Loucy (cell line): ENCODE results near the gene HSDL1.

Source experiments
- H2AFZ ChIP-seq: fragments of 200-600 bp; sonication (generic); 2 replicates; pipeline ENCODE4 v1.6.0; 2016; ENCODE audit warnings: antibody characterized with exemption, mild to moderate bottlenecking, low read length, moderate library complexity
- H3F3A ChIP-seq: fragments of 200-600 bp; 2 replicates; pipeline ENCODE4 v1.6.0; 2016; ENCODE audit warnings: antibody characterized with exemption, low read depth, mild to moderate bottlenecking
- H3K27me3 ChIP-seq: fragments of 200-600 bp; sonication (generic); 2 replicates; pipeline ENCODE4 v1.6.1; 2014; ENCODE audit warnings: low read length, mild to moderate bottlenecking; ENCODE audit not compliant: insufficient read depth, poor library complexity, severe bottlenecking
- H3K36me3 ChIP-seq: fragments of 200-600 bp; sonication (generic); 2 replicates; pipeline ENCODE4 v1.6.1; 2016; ENCODE audit warnings: low read length; ENCODE audit not compliant: insufficient read depth
- H3K4me1 ChIP-seq: fragments of 200-600 bp; sonication (generic); 2 replicates; pipeline ENCODE4 v1.5.1; 2014; ENCODE audit warnings: low read length, mild to moderate bottlenecking; ENCODE audit not compliant: insufficient read depth, poor library complexity, severe bottlenecking
- H3K4me2 ChIP-seq: fragments of 200-600 bp; sonication (generic); 2 replicates; pipeline ENCODE4 v1.6.0; 2014; ENCODE audit warnings: antibody characterized with exemption, low read length, low read depth, mild to moderate bottlenecking; ENCODE audit not compliant: poor library complexity, severe bottlenecking
- H3K4me3 ChIP-seq: fragments of 200-600 bp; sonication (generic); 2 replicates; pipeline ENCODE4 v1.5.1; 2014; ENCODE audit warnings: low read length, mild to moderate bottlenecking, mixed read lengths; ENCODE audit not compliant: poor library complexity, severe bottlenecking
- H3K79me2 ChIP-seq: fragments of 200-600 bp; sonication (generic); 2 replicates; pipeline ENCODE4 v1.6.1; 2014; ENCODE audit warnings: low read length; ENCODE audit not compliant: insufficient read depth
- H3K9ac ChIP-seq: fragments of 200-600 bp; sonication (generic); 2 replicates; pipeline ENCODE4 v1.6.0; 2014; ENCODE audit warnings: mild to moderate bottlenecking, low read depth, low read length, moderate library complexity; ENCODE audit not compliant: poor library complexity, severe bottlenecking
- H3K9me2 ChIP-seq: fragments of 200-600 bp; sonication (generic); replicated peaks from 2 replicates; pipeline ENCODE4 v1.6.1; 2016; ENCODE audit warnings: low read depth, low read length, mixed read lengths
- H3K9me3 ChIP-seq: fragments of 200-600 bp; sonication (generic); 2 replicates; pipeline ENCODE4 v1.6.1; 2014; ENCODE audit warnings: mild to moderate bottlenecking, antibody characterized with exemption, low read length, low read depth; ENCODE audit not compliant: insufficient read depth
- H4K20me1 ChIP-seq: fragments of 200-600 bp; sonication (generic); 2 replicates; pipeline ENCODE4 v1.6.0; 2014; ENCODE audit warnings: antibody characterized with exemption, low read length, mild to moderate bottlenecking; ENCODE audit not compliant: insufficient read depth, poor library complexity, severe bottlenecking
- EZH2phosphoT487 ChIP-seq: fragments of 200-600 bp; IDR thresholded peaks from 2 replicates; pipeline ENCODE4 v1.6.1; 2018; ENCODE audit warnings: antibody characterized with exemption, mild to moderate bottlenecking, moderate library complexity, borderline replicate concordance
- TF ChIP-seq, protein P1 (sequence below): fragments of 200-600 bp; sonication (generic); conservative IDR thresholded peaks from 2 replicates; pipeline ENCODE4 v1.5.1; 2014; ENCODE audit warnings: mild to moderate bottlenecking, antibody characterized with exemption, low read length

HSDL1 gene

DNA sequence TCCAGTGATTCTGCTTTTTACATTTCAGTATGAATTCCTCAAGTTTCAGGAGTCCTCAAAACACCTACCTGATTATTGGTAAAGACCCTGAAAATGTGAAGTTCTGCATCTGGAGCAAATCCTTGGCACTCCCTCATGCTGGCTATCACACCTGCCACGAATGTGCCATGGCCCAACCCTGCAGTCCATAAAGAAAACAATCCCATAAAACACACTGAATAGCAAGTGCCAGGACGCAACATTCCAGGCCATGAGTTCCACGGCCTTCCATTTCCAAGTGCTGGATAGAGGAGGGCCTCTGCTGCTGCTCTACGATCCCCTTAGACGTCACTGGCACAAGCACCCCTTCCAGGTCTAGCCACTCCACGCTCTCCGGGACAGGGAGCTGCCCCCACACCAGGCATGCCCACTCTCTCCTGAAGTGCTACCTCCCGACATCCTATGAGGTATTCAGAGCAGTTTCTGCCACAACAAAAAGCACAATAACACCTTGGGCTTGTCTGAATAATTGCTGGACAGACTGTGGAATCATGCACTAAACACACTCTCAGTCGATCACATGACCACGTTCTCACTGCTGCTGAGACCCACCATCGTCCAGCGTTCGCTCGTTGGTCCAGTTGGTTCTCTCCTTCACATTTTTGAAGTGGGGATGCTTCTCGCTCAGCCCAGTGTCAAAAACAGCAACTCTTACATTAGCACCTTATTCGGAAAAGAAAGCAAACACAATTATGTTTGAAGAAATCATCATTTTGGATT is 51.7 kb downstream of the HSDL1 start:
- TF ChIP-seq EZH2phosphoT487 = no peak
- TF ChIP-seq, protein P1, sequence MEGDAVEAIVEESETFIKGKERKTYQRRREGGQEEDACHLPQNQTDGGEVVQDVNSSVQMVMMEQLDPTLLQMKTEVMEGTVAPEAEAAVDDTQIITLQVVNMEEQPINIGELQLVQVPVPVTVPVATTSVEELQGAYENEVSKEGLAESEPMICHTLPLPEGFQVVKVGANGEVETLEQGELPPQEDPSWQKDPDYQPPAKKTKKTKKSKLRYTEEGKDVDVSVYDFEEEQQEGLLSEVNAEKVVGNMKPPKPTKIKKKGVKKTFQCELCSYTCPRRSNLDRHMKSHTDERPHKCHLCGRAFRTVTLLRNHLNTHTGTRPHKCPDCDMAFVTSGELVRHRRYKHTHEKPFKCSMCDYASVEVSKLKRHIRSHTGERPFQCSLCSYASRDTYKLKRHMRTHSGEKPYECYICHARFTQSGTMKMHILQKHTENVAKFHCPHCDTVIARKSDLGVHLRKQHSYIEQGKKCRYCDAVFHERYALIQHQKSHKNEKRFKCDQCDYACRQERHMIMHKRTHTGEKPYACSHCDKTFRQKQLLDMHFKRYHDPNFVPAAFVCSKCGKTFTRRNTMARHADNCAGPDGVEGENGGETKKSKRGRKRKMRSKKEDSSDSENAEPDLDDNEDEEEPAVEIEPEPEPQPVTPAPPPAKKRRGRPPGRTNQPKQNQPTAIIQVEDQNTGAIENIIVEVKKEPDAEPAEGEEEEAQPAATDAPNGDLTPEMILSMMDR = no peak
- Histone ChIP-seq H3K4me1 (peaks cover 11% of the 10 kb centered on the region), H3K4me2 (no peak overlapping the region), H4K20me1 (no peaks in the 10 kb centered on the region), H3K9ac (no peak overlapping the region), H3K4me3 (no peak overlapping the region), H3K36me3 (peaks cover 87% of the 10 kb centered on the region), H3K79me2 (peaks cover 9% of the 10 kb centered on the region; the same call in 1 of the 2 replicates), H2AFZ (no peak overlapping the region), H3K9me3 (no peaks in the 10 kb centered on the region), H3K27me3 (no peaks in the 10 kb centered on the region), H3F3A (no peaks in the 10 kb centered on the region; the same call in 1 of the 2 replicates), H3K9me2 (no peaks in the 10 kb centered on the region)

DNA sequence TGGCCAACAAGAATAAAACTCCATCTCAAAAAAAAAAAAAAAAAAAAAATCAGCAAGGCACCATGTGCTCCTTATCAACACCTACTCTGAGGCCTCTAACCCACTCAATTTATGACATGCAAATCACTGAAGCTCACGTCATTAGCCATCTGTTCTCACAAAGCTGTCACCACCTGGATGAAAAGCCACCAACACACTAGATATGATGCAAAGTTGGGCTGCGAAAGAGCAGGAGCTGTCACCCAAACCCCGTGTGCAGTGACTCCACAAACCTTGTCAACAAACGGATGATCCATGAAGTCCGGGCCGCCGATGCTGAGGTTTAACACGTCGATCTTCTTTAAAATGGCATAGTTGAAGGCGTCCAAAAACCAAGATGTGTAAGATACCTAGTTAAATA is 53.5 kb downstream of the HSDL1 start:
- Histone ChIP-seq H3K9me3 (no peaks in the 10 kb centered on the region), H3K9ac (no peak overlapping the region), H3K27me3 (no peaks in the 10 kb centered on the region), H3K4me1 (peaks cover 30% of the 10 kb centered on the region), H3K79me2 (peaks cover 12% of the 10 kb centered on the region; the same call in 1 of the 2 replicates), H3K4me2 (no peak overlapping the region), H4K20me1 (no peaks in the 10 kb centered on the region), H3F3A (peaks cover 6% of the 10 kb centered on the region; the same call in 1 of the 2 replicates), H3K4me3 (no peak overlapping the region), H3K36me3 (peaks cover 78% of the 10 kb centered on the region), H3K9me2 (no peaks in the 10 kb centered on the region), H2AFZ (no peak overlapping the region)
- TF ChIP-seq EZH2phosphoT487 = no peak
- TF ChIP-seq, protein P1 = no peak

DNA sequence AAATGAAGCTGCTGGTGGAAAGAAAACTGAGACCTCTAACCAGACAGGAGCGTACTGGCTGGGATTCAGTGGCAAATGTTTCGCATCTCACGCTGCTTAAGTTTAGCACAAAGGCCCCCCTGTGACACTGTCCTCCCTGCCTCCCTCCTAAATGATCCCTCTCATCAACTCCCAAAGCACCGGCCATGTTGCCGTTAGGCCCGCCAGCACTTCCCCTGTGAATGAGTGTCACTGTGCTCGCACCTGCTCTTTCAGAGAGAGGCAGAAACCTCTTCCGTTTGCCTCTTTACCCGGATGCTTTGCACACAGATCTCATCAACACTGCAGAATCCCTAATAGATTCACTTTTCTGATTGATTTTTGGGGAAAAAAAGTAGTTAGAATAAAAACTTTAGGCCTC is 54.8 kb downstream of the HSDL1 start:
- H2AFZ ChIP-seq = no peak overlapping the region
- H3K79me2 ChIP-seq = peaks cover 11% of the 10 kb centered on the region; the same call in 1 of the 2 replicates
- H3K9me2 ChIP-seq = no peaks in the 10 kb centered on the region
- peaks cover 38% of the 10 kb centered on the region for H3K4me1 ChIP-seq
- H3K4me2 ChIP-seq = no peak overlapping the region
- no peak overlapping the region for H3K9ac ChIP-seq
- no peaks in the 10 kb centered on the region for H3K9me3 ChIP-seq
- no peak overlapping the region for H3K4me3 ChIP-seq
- peaks cover 6% of the 10 kb centered on the region; the same call in 1 of the 2 replicates for H3F3A ChIP-seq
- TF ChIP-seq, protein P1 = no peak
- TF ChIP-seq EZH2phosphoT487 = no peak
- H3K36me3 ChIP-seq = peaks cover 70% of the 10 kb centered on the region
- H4K20me1 ChIP-seq = no peaks in the 10 kb centered on the region
- H3K27me3 ChIP-seq = no peaks in the 10 kb centered on the region
